SK-N-SH treated with all-trans-retinoic acid at 6 μM for 48 hours (cell line): ENCODE results near the gene KCNK2.

Experiments
- ATAC-seq: fragments of 200-7000 bp; cut with Tn5 transposase; 3 replicates; pipeline ENCODE4 v1.9.1; 2020; ENCODE audit warnings: mild to moderate bottlenecking, moderate library complexity
- CSDC2 ChIP-seq: fragments of 250-450 bp; sonication (Bioruptor Pico); IDR thresholded peaks from 2 replicates; pipeline ENCODE4 v1.5.0; 2020; ENCODE audit warnings: mild to moderate bottlenecking, moderate library complexity
- ESRRG ChIP-seq: fragments of 250-450 bp; sonication (Bioruptor Pico); IDR thresholded peaks from 2 replicates; pipeline ENCODE4 v1.6.1; 2021; ENCODE audit warnings: mild to moderate bottlenecking
- GLIS3 ChIP-seq: fragments of 250-450 bp; sonication (Bioruptor Pico); IDR thresholded peaks from 2 replicates; pipeline ENCODE4 v1.5.0; 2020; ENCODE audit warnings: mild to moderate bottlenecking, moderate library complexity
- OSR1 ChIP-seq: fragments of 250-450 bp; sonication (Bioruptor Pico); IDR thresholded peaks from 2 replicates; pipeline ENCODE4 v1.8.0; 2022; ENCODE audit warnings: moderate library complexity, mild to moderate bottlenecking, inconsistent platforms
- PPARA ChIP-seq: fragments of 250-450 bp; sonication (Bioruptor Pico); IDR thresholded peaks from 2 replicates; pipeline ENCODE4 v1.5.0; 2020; ENCODE audit warnings: mild to moderate bottlenecking, borderline replicate concordance
- RARB ChIP-seq: fragments of 250-450 bp; sonication (Bioruptor Pico); IDR thresholded peaks from 2 replicates; pipeline ENCODE4 v1.8.0; 2021; ENCODE audit warnings: mild to moderate bottlenecking, moderate library complexity
- SNAI2 ChIP-seq: fragments of 250-450 bp; sonication (Bioruptor Pico); IDR thresholded peaks from 2 replicates; pipeline ENCODE4 v1.5.0; 2020; ENCODE audit warnings: mild to moderate bottlenecking, moderate library complexity
- TCF4 ChIP-seq: fragments of 250-450 bp; sonication (Bioruptor Pico); IDR thresholded peaks from 2 replicates; pipeline ENCODE4 v1.8.0; 2021; ENCODE audit warnings: mild to moderate bottlenecking, moderate library complexity, borderline replicate concordance
- TOX ChIP-seq: fragments of 250-450 bp; sonication (Bioruptor Pico); IDR thresholded peaks from 2 replicates; pipeline ENCODE4 v1.8.0; 2021; ENCODE audit warnings: mild to moderate bottlenecking, moderate library complexity, borderline replicate concordance
- ZC3H10 ChIP-seq: fragments of 250-450 bp; sonication (Bioruptor Pico); IDR thresholded peaks from 2 replicates; pipeline ENCODE4 v1.5.1; 2021; ENCODE audit warnings: mild to moderate bottlenecking, moderate library complexity
- ZFP3 ChIP-seq: fragments of 250-450 bp; sonication (Bioruptor Pico); IDR thresholded peaks from 2 replicates; pipeline ENCODE4 v1.5.0; 2020; ENCODE audit warnings: mild to moderate bottlenecking, moderate library complexity
- ZNF565 ChIP-seq: fragments of 450-650 bp; formaldehyde crosslinking; conservative IDR thresholded peaks from 2 replicates; pipeline ENCODE4 v1.5.0; 2020; ENCODE audit warnings: low read depth, mild to moderate bottlenecking, moderate library complexity
- ZNF8 ChIP-seq: fragments of 450-650 bp; formaldehyde crosslinking; IDR thresholded peaks from 2 replicates; pipeline ENCODE4 v1.5.0; 2020; ENCODE audit warnings: mild to moderate bottlenecking, moderate library complexity
- TF ChIP-seq, protein P1 (sequence below): fragments of 250-450 bp; sonication (Bioruptor Pico); IDR thresholded peaks from 2 replicates; pipeline ENCODE4 v1.5.0; 2020; ENCODE audit warnings: mild to moderate bottlenecking, moderate library complexity
- TF ChIP-seq, protein P2 (sequence below): fragments of 250-450 bp; sonication (Bioruptor Pico); IDR thresholded peaks from 2 replicates; pipeline ENCODE4 v1.5.1; 2020; ENCODE audit warnings: low read depth, mild to moderate bottlenecking, moderate library complexity
- TF ChIP-seq, protein P3 (sequence below): fragments of 250-450 bp; sonication (Bioruptor Pico); IDR thresholded peaks from 2 replicates; pipeline ENCODE4 v1.8.0; 2020; ENCODE audit warnings: mild to moderate bottlenecking, moderate library complexity, borderline replicate concordance
- TF ChIP-seq, protein P4 (sequence below): fragments of 250-450 bp; sonication (Bioruptor Pico); IDR thresholded peaks from 2 replicates; pipeline ENCODE4 v1.8.0; 2021; ENCODE audit warnings: low read depth, mild to moderate bottlenecking, moderate library complexity, borderline replicate concordance

Gene KCNK2

DNA sequence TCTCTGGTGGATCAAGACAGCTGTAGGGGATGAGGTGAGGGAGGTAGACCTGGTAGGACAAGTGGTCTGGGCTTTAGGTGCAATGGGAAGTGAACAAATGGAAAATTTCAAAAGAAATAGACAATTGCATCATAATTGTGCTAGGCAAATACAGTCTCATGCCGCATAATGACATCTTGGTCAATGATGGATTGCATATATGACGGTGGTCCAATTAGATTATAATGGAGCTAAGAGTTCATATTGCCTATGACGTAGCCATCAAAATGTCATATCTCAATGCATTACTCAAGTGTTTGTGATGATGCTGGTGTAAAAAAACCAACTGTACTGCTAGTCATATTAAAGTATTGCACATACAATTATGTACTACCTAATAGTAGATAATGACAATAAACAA is 19.0 kb downstream of the KCNK2 start:
- ATAC-seq: no peak
- TF ChIP-seq TCF4 (CRISPR knock-in tag) (no peak), RARB (no peak)
- TF ChIP-seq, protein P1, sequence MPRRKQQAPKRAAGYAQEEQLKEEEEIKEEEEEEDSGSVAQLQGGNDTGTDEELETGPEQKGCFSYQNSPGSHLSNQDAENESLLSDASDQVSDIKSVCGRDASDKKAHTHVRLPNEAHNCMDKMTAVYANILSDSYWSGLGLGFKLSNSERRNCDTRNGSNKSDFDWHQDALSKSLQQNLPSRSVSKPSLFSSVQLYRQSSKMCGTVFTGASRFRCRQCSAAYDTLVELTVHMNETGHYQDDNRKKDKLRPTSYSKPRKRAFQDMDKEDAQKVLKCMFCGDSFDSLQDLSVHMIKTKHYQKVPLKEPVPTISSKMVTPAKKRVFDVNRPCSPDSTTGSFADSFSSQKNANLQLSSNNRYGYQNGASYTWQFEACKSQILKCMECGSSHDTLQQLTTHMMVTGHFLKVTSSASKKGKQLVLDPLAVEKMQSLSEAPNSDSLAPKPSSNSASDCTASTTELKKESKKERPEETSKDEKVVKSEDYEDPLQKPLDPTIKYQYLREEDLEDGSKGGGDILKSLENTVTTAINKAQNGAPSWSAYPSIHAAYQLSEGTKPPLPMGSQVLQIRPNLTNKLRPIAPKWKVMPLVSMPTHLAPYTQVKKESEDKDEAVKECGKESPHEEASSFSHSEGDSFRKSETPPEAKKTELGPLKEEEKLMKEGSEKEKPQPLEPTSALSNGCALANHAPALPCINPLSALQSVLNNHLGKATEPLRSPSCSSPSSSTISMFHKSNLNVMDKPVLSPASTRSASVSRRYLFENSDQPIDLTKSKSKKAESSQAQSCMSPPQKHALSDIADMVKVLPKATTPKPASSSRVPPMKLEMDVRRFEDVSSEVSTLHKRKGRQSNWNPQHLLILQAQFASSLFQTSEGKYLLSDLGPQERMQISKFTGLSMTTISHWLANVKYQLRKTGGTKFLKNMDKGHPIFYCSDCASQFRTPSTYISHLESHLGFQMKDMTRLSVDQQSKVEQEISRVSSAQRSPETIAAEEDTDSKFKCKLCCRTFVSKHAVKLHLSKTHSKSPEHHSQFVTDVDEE (CRISPR knock-in tag): no peak
- TF ChIP-seq, protein P2, sequence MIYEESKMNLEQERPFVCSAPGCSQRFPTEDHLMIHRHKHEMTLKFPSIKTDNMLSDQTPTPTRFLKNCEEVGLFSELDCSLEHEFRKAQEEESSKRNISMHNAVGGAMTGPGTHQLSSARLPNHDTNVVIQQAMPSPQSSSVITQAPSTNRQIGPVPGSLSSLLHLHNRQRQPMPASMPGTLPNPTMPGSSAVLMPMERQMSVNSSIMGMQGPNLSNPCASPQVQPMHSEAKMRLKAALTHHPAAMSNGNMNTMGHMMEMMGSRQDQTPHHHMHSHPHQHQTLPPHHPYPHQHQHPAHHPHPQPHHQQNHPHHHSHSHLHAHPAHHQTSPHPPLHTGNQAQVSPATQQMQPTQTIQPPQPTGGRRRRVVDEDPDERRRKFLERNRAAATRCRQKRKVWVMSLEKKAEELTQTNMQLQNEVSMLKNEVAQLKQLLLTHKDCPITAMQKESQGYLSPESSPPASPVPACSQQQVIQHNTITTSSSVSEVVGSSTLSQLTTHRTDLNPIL (CRISPR knock-in tag): no peak

DNA sequence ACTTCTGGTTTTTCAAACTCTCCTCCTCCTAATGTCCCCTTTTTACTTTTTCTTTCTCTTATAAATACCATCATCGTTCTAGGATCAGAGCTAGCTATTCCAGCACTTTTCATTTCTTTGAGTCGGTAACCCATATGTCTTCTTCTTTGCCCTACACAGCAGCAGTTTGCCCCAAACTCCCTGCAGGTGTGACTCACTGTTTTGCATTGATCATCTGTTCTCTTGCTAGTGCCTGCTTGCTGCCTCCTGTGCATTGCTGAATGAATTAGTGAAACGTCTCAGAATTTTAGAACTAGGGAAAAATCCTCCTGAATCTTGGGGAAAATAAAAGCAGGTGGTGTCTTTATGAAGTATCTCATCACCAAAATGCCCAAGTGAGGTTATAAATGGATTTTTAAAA is 21.7 kb downstream of the KCNK2 start:
- TF ChIP-seq SNAI2: no peak
- TF ChIP-seq OSR1 (CRISPR knock-in tag): no peak
- TF ChIP-seq ZFP3 (CRISPR knock-in tag): no peak
- TF ChIP-seq, protein P2 (CRISPR knock-in tag): no peak
- TF ChIP-seq ZNF565 (CRISPR knock-in tag): no peak
- no peak for TF ChIP-seq GLIS3 (CRISPR knock-in tag)
- TF ChIP-seq TOX: no peak
- no peak for TF ChIP-seq TCF4 (CRISPR knock-in tag)
- peak; percentile 91 for ATAC-seq

DNA sequence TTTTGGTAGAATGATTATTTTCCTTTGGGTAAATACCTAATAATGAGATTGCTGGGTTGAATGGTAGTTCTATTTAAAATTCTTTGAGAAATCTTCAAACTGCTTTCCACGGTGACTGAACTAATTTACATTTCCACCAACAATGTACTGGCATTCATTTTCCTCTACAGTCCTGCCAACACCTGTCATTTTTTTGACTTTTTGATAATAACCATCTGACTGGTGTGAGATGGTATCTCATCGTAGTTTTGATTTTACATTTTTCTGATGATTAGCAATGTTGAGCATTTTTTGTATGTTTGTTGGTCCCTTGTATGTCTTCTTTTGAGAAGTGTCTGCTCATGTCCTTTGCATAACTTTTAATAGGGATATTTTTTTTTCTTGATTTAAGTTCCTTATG is 23.5 kb downstream of the KCNK2 start:
- TF ChIP-seq PPARA (CRISPR knock-in tag): no peak
- TF ChIP-seq, protein P3, sequence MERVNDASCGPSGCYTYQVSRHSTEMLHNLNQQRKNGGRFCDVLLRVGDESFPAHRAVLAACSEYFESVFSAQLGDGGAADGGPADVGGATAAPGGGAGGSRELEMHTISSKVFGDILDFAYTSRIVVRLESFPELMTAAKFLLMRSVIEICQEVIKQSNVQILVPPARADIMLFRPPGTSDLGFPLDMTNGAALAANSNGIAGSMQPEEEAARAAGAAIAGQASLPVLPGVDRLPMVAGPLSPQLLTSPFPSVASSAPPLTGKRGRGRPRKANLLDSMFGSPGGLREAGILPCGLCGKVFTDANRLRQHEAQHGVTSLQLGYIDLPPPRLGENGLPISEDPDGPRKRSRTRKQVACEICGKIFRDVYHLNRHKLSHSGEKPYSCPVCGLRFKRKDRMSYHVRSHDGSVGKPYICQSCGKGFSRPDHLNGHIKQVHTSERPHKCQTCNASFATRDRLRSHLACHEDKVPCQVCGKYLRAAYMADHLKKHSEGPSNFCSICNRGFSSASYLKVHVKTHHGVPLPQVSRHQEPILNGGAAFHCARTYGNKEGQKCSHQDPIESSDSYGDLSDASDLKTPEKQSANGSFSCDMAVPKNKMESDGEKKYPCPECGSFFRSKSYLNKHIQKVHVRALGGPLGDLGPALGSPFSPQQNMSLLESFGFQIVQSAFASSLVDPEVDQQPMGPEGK (CRISPR knock-in tag): no peak
- no peak for ATAC-seq

DNA sequence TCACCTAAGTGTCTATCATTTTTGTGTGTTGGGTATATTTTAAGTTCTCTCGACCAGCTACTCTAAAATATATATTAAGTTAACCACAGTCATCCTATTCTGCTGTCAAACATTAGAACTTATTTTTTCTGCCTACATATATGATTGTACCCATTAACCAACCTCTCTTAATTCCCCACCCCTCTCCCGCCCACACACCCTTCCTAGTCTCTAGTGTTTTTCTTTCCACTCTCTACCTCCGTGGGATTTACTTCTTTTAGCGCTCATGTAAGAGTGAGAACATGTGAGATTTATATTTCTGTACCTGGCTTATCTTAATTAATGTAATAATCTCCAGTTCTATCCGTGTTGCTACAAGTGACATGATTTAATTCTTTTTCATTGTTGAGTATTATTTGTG is 26.6 kb downstream of the KCNK2 start:
- ATAC-seq: no peak
- TF ChIP-seq, protein P2 (CRISPR knock-in tag): no peak
- no peak for TF ChIP-seq ESRRG (CRISPR knock-in tag)
- TF ChIP-seq, protein P3 (CRISPR knock-in tag): no peak
- no peak for TF ChIP-seq ZNF565 (CRISPR knock-in tag)
- TF ChIP-seq, protein P4, sequence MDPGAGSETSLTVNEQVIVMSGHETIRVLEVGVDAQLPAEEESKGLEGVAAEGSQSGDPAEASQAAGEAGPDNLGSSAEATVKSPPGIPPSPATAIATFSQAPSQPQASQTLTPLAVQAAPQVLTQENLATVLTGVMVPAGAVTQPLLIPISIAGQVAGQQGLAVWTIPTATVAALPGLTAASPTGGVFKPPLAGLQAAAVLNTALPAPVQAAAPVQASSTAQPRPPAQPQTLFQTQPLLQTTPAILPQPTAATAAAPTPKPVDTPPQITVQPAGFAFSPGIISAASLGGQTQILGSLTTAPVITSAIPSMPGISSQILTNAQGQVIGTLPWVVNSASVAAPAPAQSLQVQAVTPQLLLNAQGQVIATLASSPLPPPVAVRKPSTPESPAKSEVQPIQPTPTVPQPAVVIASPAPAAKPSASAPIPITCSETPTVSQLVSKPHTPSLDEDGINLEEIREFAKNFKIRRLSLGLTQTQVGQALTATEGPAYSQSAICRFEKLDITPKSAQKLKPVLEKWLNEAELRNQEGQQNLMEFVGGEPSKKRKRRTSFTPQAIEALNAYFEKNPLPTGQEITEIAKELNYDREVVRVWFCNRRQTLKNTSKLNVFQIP (CRISPR knock-in tag): no peak
- no peak for TF ChIP-seq SNAI2
- no peak for TF ChIP-seq TCF4 (CRISPR knock-in tag)
- TF ChIP-seq PPARA (CRISPR knock-in tag): no peak
- no peak for TF ChIP-seq ZC3H10
- TF ChIP-seq CSDC2 (CRISPR knock-in tag): no peak
- TF ChIP-seq, protein P1 (CRISPR knock-in tag): no peak
- TF ChIP-seq ZNF8 (CRISPR knock-in tag): no peak
- TF ChIP-seq, all 23 proteins: peak for 0
